ENCODE measurements around the gene BEGAIN.
A peak's percentile ranks its signal among the peaks of the same experiment; 100 is the strongest.

BEGAIN gene

DNA sequence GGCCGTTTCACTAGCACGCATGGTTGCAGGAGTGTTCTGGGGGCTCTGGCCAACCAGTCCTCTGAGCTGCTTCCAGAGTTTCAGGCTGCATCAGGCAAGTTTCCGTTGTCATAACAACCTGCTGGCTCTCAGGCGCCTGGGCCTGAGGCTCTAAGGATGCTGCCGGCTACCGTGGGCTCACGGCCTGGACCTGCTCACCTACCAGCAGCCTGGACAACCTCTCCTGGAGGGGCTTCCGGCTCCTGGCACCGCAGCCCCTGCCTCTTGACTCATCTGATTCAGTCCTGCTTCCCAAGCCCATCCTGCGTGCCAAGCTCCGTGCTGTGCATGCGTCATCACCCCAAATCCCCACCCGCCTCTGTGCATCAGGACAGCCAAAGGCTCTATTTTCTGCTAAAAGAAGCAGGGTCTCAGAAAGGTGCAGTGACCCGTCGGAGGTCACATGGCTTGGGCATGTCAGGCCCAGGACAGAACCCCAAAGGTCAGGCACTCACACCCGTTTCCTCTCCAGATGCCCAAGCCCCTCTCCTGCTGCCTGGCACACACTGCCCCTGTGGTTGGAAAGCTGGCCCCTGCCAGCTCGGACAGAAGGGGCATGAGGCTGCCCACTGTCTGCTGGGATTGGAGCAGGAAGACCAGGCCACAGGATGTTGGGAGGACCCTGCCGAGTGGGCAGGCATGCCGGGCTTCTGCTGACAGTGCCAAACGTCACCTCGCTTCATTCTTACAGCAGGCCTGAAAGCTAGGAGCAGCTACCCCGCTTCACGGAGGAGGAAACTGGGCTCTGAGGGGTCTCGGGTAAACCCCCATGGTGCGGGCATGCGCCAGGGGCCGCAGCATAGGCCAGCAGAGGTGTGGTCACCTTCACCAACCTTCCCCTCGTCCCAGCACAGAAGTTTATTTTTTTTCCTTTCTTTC, 5.7 kb downstream of the BEGAIN start:
- DNase-seq = no peak

DNA sequence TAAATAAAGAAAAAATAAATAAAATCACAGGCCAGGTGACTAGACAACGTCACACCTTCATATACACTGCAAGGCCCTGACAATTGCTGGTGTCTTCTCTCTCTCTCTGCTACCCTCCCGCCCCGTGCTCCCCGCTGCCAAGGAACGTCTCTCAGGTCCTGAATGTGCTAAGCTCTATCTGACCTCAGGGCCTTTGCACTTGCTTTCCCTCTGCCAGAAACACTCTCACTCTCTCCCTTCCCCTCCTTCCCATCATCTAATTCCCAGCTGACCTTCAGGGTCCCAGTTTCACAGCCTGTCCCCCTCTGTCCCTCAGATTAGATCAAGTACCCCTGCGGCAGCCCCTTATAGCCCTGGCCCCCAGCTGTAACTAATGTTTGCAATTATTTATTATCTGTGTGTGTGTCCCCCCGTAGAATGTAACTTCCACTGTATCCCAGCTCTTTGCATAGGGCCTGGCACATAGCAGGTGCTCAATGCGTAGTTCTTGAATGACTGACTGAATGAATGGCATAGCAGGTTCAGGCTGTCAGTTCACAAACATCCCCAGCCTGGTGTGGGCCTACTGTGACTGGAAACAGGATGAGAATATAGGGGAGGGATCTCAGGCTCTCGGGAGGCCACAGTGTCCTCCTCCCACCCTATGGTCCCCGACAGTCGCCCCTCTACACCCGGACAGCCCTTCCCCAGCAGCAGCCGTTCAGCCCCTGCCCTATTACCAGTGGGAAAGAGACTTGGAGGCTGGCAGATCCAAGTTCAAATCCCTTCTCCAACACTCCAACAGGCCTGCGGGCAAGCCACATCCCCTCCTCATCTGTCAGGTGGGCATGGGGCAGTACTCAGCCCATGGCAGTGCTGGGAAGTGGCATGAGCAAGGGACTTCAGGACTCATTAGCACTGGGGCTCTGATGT, 6.6 kb downstream of the BEGAIN start:
- no peak for DNase-seq

DNA sequence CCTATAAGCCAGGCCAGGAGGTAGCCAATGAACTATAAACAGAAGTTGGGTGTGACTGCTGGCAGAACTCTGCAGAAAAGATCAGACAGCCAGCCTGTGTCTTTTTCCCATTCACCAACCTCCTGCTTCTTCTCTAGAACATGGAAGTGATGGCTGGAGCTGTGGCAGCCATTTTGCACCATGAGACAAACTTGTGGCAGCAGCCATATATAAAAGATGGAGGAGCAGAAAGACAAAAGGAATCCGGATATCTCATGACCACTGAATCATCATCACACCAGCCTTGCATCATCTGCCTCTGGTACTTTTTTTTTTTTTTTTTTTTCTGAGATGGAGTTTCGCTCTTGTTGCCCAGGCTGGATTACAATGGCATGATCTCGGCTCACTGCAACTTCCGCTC, 8.7 kb downstream of the BEGAIN start:
- DNase-seq = no peak

DNA sequence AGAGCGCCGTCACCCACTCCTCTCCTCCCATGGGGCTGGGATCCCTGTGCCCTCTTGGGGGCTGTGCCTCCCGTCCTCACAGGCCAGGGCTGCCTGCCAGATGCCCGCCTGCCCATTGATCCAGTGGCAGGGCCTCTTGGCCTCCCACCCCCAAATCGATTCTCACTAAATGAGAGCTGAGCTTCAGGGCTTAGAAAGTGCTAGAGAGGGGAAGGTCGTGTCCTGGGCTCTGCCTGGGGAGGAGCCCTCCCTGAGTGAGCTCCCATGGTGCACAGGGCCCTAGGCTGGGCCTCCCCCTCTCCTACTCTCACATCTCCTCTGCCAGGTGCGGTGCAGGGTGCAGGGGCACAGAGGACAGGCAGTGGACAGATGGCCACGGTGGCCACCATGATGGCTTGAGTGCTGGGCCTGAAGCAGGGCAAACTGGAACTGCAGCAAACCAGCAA, 9.2 kb downstream of the BEGAIN start:
- DNase-seq = no peak

DNA sequence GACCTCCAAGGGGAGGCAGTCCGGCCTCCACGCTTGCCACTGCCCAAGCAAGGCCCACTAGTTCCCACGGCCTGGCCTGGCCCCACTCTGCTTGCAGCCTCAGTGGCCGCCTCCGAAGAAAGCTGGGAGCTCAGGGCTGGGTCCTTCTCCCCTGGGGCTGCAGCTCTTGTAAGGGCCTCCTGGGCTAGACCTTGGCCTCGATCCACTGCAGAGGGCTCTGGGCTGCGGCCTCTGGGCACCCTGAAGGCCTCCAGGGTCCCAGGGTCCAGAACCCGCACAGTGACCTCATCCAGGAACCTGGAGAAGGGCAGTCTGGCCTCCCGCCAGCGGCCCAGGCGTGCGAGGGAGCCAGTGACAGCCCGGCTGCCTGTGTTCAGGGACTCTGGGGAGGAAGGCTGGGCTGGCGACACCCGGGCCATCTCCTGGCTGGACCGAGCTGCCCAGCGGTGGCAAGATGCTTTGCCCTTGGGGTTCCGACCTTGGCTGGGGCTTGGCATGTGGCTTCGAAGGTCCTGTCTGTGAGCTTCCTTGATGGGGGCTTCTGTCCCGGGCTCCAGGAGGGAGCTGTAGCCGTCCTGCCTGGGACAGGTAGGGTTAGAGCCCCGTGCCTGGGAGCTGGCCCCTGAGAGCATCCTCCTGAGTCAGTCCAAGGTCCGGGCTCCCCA, 9.8 kb downstream of the BEGAIN start:
- DNase-seq = no peak

DNA sequence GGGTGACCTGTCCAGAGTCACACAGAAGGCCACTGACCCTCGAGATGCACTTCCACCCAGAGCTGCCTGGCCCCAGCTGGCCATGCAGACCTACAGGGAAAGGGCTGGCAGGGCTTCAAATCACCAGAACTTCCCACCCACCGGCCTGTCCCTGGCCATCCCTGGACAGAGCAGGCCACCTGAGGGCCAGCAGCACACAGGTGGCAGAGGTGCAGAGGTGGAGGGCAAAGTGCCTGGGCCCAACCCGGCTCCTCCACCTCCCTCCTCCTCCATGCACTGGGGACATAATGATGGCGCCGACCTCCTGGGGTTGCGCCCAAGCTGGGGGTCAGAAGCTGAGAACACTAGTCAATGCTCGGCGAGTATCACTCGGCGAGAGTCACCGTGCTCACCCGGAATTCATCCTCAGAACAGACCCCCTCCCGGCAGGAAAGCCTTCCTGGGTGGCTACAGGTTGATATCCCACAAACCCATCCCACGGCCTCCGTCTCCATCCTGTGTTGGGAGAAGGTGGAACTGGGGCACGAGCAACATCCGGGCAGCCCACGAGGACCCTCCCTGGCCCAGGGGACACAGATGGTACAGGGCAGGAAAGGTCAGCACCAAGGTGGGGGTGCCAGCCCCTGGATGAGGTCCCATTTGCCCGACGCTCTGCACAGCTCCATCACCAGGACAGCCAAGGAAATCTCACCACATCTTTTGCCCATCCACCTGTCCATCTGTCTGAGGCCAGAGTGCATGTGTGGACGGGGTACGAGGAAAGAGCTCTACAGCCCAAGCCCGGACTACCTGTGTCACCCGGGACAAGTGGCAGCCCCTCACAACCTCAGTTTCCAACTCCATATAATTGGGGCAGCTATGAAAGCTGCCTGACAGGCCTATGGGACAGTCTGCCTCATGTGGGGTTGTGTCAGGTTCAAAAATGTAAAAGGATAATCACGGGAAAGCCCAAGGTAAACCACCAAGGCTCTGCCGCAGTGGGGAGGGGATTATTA, 10.8 kb downstream of the BEGAIN start:
- no peak for DNase-seq

DNA sequence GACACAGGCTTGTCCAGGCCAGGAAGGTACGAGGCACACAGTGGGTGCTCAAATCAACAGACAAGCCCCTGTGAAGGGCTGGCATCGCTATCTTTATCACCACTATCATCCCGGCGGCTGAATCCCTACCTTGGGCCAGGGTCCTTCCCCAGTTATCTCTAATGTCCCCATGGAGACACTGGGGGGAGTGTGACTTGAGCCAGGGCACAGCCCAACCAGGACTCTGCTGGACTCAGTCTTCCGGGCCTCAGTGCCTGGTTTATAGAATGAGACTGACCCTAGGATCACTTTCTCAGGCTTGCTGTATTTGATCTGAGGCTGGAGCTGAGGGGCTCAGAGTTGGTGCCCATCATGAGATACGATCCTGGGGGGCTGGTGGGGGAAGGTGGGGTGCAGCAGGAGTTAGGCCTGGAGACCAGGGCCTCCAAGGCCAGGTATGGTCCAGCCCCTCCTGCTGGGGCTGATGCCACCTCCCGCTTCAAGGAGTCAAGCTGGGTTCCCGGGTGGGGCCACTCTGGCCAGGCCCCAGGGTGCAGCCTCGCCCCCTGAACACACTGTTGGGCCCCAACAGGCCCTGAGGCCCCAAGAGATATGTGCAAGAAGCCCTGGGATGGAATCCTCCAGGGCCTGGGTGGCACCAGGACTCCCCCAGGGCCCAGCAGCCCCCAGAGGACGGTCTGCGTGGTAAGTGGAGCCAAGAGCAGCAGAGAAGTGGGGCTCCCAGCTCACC, 11.8 kb downstream of the BEGAIN start:
- no peak for DNase-seq

DNA sequence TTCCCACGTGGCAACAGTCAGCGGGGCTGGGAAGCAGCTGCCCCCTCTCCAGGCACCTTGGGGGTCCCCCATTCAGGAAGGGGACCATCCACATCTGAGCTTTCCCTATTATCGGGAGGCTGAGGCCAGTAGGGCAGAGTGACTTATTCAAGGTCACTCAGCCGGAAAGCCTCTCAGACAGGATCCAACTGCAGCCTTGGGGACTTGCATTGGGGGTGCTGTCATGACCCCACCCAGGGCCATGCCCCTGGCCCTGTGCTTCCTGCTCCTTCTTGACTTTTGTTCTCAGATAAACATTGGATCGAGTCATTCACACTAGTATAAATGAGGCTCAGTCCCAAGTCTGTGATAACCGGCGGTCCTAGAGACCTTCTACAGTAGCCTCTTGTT, 12.6 kb downstream of the BEGAIN start:
- no peak for DNase-seq

DNA sequence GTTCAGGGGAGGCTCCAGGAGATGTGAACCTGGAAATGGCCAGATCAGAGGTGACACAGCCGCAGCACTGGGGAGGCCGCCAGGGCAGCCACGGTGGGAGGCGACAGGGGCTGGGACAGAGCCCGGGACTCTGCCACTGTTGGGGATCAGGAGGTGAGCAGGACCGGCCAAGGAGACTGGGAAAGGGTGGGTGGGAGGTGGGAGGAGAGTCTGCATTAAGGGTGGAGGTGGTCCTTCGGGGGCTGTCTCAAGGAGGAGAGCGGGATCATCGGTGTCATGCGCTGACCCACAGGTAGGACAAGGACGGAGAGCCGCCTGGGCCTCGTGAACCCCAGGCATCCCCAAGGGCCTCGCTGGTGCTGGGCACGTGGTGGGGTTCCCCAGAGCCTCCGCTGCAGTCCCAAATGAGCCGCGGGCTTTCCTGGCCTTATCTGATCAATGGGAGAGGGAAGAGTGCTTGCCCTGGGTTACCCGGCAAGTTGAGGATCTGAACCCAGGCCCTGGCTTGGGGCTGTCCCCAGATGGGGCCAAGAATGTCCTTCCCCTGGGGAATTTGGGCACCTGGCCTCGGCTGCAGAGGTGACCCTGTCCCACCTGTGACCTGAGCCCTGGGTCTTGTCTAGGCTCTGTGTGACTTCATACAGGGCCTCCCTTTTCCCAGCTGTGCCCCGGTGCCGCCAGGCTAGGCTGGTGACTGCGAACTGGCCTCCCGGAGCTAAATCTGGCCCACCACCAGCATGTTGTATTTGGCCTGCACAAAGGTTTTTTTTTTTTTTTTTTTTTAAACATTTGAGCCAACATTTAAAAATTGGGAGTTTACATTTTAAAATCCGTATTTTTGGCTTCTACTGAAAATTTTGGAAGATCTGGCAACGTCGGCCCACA, 13.2 kb downstream of the BEGAIN start:
- peak; percentile 22 for DNase-seq

DNA sequence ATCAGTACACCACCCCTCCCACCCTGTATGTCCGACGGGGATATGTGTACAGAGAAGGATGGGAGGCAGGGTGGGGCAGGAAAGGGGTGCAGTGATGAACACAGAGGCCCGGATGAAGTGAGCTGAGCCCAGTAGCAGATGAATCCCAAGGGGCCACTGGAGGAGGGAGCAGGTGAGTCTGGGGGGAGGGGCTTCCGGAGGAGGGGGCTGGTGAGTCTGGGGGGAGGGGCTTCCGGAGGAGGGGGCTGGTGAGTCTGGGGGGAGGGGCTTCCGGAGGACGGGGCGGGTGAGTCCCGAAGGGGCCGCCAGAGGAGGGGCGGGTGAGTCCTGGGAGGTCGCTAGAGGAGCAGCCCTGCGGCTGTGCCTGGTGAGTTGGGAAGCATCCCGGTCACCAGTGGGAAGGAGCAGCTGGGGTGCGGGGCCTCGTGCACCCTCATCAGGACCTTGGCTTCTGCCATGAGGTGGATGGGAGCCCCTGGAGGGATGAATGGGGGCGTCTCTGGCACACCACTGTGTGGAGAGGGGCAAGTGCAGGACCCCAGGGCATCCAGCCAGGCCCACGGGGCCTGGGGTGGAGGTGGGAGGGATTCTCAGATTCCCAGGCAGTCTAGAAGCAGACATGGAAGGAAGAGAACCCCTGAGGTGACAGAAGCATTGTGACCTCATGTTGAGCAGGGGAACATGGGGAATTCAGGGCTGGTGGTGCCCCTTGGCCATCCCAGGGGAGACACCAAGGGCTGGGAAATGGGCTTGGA, 14.0 kb downstream of the BEGAIN start:
- DNase-seq = no peak

DNA sequence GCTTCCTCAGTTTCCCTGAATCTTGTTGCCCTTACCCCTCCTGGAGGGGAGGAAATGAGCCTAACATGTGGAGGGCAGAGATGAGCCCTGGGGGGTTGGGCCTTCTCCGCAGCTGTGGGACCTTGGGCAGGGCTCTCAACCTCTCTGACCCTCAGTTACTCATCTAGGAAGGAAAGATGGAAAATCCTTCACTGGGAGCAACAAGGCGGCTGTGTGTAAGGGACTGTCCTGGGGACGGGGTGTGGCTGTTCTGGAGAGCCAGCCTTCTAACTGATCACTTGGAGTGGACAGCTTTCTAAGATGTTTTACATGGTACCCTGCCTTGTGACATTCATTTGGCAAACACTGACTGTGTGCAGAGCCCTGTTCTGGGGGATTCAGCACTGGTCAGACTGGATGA, 14.7 kb downstream of the BEGAIN start:
- no peak for DNase-seq

DNA sequence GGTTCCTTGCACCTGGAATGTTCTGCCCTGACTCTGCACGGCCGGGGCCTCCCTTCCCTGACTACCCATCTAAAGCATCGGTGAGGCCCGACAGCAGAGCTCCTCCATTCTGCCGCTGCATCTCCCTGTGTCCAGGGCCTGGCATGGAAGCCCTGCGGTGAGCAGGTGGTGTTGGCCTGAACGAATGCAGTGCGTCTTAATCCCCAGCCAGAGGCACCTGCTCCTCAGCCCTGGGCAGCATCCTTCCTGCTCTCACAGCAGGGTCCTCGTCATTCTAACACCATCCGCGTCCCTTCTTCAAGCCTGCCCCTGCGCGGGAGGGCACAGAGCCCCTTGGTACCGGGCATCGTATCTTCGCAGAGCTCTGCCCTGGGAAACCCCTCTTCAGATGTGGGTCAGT, 15.4 kb downstream of the BEGAIN start:
- no peak for DNase-seq

DNA sequence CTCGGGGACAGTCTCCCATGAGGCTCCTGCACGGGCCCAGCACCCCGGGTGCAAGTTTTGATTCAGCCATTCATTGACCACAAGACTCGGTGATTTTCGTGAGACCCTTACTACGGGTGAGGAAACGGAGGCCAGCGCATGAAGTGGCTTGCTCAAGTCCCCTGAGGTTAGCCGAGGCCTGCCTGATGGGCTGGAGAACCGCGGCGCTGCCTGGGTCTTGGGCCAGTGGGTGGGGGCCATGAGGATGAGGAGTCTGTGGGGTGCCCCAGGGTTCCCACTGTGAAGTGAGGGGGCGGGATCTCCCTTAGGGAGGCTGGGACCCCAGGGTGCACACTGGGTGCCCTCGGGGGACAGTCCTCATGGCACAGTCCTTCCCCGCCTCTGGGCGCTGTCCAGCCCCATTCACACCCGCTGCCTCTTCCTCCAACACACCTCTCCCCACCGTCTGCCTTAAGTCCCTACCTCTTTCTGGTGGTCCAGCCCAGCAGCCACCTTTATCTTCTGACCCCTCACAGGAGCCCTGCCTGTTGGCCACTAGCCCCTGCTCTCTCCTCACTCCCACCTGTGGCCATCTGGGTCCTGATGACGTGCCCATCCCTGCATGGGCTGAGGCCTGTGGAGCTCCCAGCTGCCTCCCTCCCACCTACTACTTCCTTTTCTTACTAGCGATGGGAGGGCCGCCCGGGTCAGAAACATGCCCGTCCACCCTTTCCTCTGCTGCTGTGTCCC, 16.3 kb downstream of the BEGAIN start:
- DNase-seq = no peak

DNA sequence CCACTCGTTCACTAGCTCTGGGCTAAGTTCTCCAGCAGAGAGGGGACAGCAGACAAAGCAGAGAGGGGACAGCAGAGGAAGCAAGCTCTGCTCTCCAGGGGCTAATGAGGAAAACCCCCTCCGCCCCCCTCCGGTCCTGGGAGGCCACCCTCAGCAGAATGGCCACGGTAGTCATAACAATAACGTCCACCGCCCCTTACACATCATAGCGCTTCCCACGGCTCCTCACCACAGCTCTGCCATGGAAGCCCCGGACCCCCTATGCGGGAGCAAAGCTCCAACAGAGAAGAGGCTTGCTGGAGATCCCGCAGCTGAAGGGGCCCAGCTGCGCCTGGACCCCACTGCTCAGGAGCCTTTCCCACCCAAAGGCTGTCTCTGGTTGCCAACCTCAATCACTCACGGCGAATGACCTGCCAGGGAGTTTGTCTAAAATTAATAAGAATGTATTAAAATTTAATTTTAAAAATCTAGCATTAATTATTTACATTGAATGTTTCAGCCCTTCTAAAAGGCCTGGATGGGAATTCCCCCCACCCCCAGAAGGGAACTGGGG, 17.4 kb downstream of the BEGAIN start:
- DNase-seq = no peak

DNA sequence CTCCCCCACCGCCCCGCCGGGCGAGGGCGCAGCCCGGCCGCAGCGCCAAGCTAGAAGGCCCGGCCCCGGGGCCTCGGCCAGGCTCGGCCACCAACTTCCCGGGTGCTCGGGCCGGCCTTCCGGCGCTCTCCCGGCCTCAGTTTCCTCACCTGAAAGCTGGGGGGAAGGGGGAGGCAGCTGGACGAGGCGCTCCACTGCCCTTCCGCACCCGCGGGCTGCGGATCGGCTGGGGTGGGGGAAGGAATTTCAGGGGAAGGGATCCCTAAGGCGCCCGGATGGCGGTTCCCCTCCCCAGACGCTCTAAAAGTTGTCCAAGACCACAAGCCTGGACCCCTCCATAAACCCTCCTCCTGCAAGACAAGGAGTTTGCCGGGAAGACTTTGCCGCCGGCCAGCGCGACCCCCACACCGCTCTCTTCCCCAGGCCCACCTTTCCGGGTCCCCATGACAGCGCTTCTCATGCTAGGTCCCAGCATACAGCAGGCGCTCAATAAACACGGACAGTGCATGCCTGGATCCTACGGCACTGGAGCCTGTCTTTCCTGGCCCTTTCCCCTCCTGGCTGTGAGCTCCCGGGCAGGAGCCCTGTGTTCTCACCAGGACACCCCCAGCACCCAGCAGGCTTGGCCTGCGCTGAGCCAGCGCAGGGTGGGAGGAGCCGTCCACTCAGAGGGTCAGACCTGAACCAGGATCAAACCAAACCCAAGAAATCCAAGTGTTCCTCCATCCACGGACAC, 18.1 kb downstream of the BEGAIN start:
- no peak for DNase-seq

DNA sequence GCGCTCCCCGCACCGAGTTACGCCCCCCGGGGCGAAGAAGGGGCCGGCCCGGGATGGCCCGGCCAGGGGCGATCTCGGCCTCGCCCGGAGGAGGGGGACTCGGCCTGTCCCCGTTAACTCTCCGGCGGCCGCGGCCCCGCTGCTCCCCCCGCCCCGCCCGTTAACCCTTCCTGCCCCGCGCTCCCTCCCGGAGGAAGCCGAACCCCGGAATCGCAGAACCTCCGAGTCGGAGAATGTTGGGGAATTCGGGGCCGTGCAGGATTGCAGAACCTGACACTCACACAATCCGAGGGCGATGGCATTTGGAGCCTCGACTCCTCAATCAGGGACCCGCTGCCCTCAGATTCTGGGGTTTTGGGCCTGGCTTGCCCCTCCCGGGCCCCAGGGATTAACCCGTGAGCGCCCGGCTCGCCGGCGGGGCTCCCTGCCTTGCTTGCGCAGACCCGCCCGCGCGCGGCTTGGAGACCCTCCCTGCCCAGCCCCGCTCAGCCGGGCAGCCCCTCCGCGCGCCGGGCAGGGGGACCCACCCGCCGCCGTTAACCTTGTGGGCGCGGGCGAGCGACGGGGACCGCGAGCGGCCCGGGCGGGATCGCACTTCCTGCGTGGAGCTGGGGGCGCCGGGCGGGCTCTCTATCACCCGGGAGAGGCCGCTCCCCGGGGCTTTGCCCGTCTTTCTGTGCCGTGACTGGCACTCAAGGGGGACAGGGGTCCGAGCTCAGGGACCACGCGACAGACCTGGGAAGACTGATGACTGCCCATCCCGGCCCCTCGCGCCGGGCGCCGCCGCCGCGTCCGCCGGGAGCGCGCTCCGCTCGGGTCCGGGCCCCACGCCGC, 18.8 kb downstream of the BEGAIN start:
- no peak for DNase-seq

DNA sequence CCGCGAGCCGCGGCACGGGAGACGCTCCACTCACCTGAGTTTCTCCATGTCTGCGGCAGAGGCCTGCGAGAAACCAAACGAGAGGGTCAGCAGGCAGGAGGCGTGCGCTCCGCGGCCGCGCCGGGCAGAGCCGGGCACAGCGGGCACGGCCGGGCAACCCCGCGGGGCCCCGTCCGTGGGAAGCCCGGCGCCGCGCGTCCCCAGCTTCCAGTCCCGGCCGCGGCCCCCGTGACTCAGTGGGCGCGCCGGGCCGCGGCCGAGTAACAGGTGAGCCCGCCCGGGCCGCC, 19.4 kb downstream of the BEGAIN start:
- no peak for DNase-seq

Data from NCI-H446 treated with DMSO at 0.1 percent for 48 hours (cell line).